Central memory CD8-positive, alpha-beta T cell (primary cell): ENCODE measurements around the gene SGK1.
"Not testable (repeated sequence)": the region's sequence is repeated elsewhere in the genome, so short reads cannot be mapped to it uniquely, and the experiment has no call there.

Experiments
- ATAC-seq: fragments of 150-1000 bp; cut with Tn5 transposase; replicated peaks from 2 replicates; pipeline ENCODE4 v1.10.0; 2022; ENCODE audit warnings: mild to moderate bottlenecking, moderate FRiP score, moderate number of reproducible peaks; ENCODE audit not compliant: poor library complexity, severe bottlenecking; ENCODE audit errors: extremely low read depth
- DNase-seq, 2 donors: peaks; one replicate each; pipeline ENCODE4 v3.0.0; 2021; ENCODE audit warnings: low spot score in 2 of 2
- H3K27ac Mint-ChIP-seq: one replicate; pipeline ENCODE4 v1.8.0; 2022; ENCODE audit warnings: low read depth, mild to moderate bottlenecking, moderate library complexity, mixed read lengths
- H3K27me3 Mint-ChIP-seq: one replicate; pipeline ENCODE4 v1.8.0; 2022; ENCODE audit warnings: mixed read lengths
- H3K36me3 Mint-ChIP-seq: one replicate; pipeline ENCODE4 v1.8.0; 2022; ENCODE audit warnings: mild to moderate bottlenecking, moderate library complexity, mixed read lengths; ENCODE audit not compliant: insufficient read depth
- H3K4me1 Mint-ChIP-seq: one replicate; pipeline ENCODE4 v1.8.0; 2022; ENCODE audit warnings: mixed read lengths
- H3K4me3 Mint-ChIP-seq: one replicate; pipeline ENCODE4 v1.8.0; 2022; ENCODE audit warnings: mild to moderate bottlenecking, moderate library complexity, mixed read lengths
- H3K9me3 Mint-ChIP-seq: one replicate; pipeline ENCODE4 v1.8.0; 2022; ENCODE audit warnings: mixed read lengths

SGK1 gene

GRCh38 chr6:134217105-134217797, 100.7 kb downstream of the SGK1 start:
- Mint-ChIP-seq H3K27ac (no peak overlapping the region), H3K4me1 (peaks cover 7% of the 10 kb centered on the region), H3K9me3 (peaks cover 7% of the 10 kb centered on the region), H3K36me3 (no peaks in the 10 kb centered on the region), H3K4me3 (no peak overlapping the region), H3K27me3 (no peaks in the 10 kb centered on the region)
- DNase-seq (no peak), ATAC-seq (no peak)

- Mint-ChIP-seq H3K9me3 (peaks cover 7% of the 10 kb centered on the region), H3K4me3 (no peak overlapping the region), H3K27ac (peak overlapping the region; percentile 4), H3K4me1 (peaks cover 7% of the 10 kb centered on the region), H3K27me3 (no peaks in the 10 kb centered on the region), H3K36me3 (no peaks in the 10 kb centered on the region)
- ATAC-seq (no peak), DNase-seq (no peak)
Observed at GRCh38 chr6:134216301-134217010, 101.5 kb downstream of the SGK1 start.

- H3K4me1 Mint-ChIP-seq, H3K27ac Mint-ChIP-seq, H3K4me3 Mint-ChIP-seq: not testable (repeated sequence)
Observed at GRCh38 chr6:134213410-134213809, 104.5 kb downstream of the SGK1 start.

GRCh38 chr6:134211297-134211696, 106.6 kb downstream of the SGK1 start:
- ATAC-seq (no peak), DNase-seq (no peak)
- Mint-ChIP-seq H3K9me3 (peaks cover under 1% of the 10 kb centered on the region), H3K27ac (no peak overlapping the region), H3K4me3 (no peak overlapping the region), H3K27me3 (no peaks in the 10 kb centered on the region), H3K36me3 (no peaks in the 10 kb centered on the region), H3K4me1 (peaks cover under 1% of the 10 kb centered on the region)

More at GRCh38 chr6:134213410-134213809, 104.5 kb downstream of the SGK1 start:
- not testable (repeated sequence) for H3K27me3 Mint-ChIP-seq, H3K9me3 Mint-ChIP-seq, DNase-seq, H3K36me3 Mint-ChIP-seq, ATAC-seq

GRCh38 chr6:134207421-134207820, 110.5 kb downstream of the SGK1 start:
- H3K4me3 Mint-ChIP-seq = no peak overlapping the region
- no peak overlapping the region for H3K27ac Mint-ChIP-seq
- H3K36me3 Mint-ChIP-seq = no peaks in the 10 kb centered on the region
- no peaks in the 10 kb centered on the region for H3K27me3 Mint-ChIP-seq
- H3K9me3 Mint-ChIP-seq = no peaks in the 10 kb centered on the region
- H3K4me1 Mint-ChIP-seq = no peaks in the 10 kb centered on the region
- DNase-seq (no peak), ATAC-seq (no peak)

- ATAC-seq = no peak
- H3K36me3 Mint-ChIP-seq = no peaks in the 10 kb centered on the region
Observed at GRCh38 chr6:134205366-134205765, 112.5 kb downstream of the SGK1 start.

GRCh38 chr6:134204759-134205158, 113.2 kb downstream of the SGK1 start:
- not testable (repeated sequence) for H3K4me1 Mint-ChIP-seq, H3K9me3 Mint-ChIP-seq, H3K27me3 Mint-ChIP-seq, H3K27ac Mint-ChIP-seq, DNase-seq, H3K4me3 Mint-ChIP-seq, H3K36me3 Mint-ChIP-seq, ATAC-seq

More at GRCh38 chr6:134205366-134205765, 112.5 kb downstream of the SGK1 start:
- Mint-ChIP-seq H3K27me3 (no peaks in the 10 kb centered on the region), H3K4me1 (no peaks in the 10 kb centered on the region), H3K9me3 (no peaks in the 10 kb centered on the region), H3K4me3 (no peak overlapping the region), H3K27ac (no peak overlapping the region)
- DNase-seq = no peak

- no peak overlapping the region for H3K27ac Mint-ChIP-seq
- no peak for ATAC-seq
- H3K9me3 Mint-ChIP-seq = no peaks in the 10 kb centered on the region
- no peaks in the 10 kb centered on the region for H3K27me3 Mint-ChIP-seq
- DNase-seq = no peak
- H3K4me3 Mint-ChIP-seq = no peak overlapping the region
- no peaks in the 10 kb centered on the region for H3K4me1 Mint-ChIP-seq
- no peaks in the 10 kb centered on the region for H3K36me3 Mint-ChIP-seq
Observed at GRCh38 chr6:134204031-134204430, 113.9 kb downstream of the SGK1 start.

- H3K27ac Mint-ChIP-seq = no peak overlapping the region
Observed at GRCh38 chr6:134201716-134202115, 116.2 kb downstream of the SGK1 start.

GRCh38 chr6:134199848-134200606, 117.9 kb downstream of the SGK1 start:
- H3K9me3 Mint-ChIP-seq = no peaks in the 10 kb centered on the region

More at GRCh38 chr6:134201716-134202115, 116.2 kb downstream of the SGK1 start:
- Mint-ChIP-seq H3K27me3 (no peaks in the 10 kb centered on the region), H3K9me3 (no peaks in the 10 kb centered on the region), H3K36me3 (no peaks in the 10 kb centered on the region), H3K4me1 (no peaks in the 10 kb centered on the region), H3K4me3 (no peak overlapping the region)
- ATAC-seq (no peak), DNase-seq (no peak)

GRCh38 chr6:134198093-134198492, 119.8 kb downstream of the SGK1 start:
- DNase-seq = no peak
- no peaks in the 10 kb centered on the region for H3K9me3 Mint-ChIP-seq
- no peaks in the 10 kb centered on the region for H3K36me3 Mint-ChIP-seq
- no peak for ATAC-seq
- no peaks in the 10 kb centered on the region for H3K4me1 Mint-ChIP-seq
- no peak overlapping the region for H3K27ac Mint-ChIP-seq
- no peaks in the 10 kb centered on the region for H3K27me3 Mint-ChIP-seq
- H3K4me3 Mint-ChIP-seq = no peak overlapping the region

More at GRCh38 chr6:134199848-134200606, 117.9 kb downstream of the SGK1 start:
- Mint-ChIP-seq H3K4me3 (no peak overlapping the region), H3K36me3 (no peaks in the 10 kb centered on the region), H3K27ac (no peak overlapping the region), H3K4me1 (no peaks in the 10 kb centered on the region), H3K27me3 (no peaks in the 10 kb centered on the region)
- DNase-seq (no peak), ATAC-seq (no peak)

- H3K4me3 Mint-ChIP-seq, ATAC-seq, H3K36me3 Mint-ChIP-seq, H3K9me3 Mint-ChIP-seq, H3K4me1 Mint-ChIP-seq, DNase-seq, H3K27ac Mint-ChIP-seq, H3K27me3 Mint-ChIP-seq: not testable (repeated sequence)
Observed at GRCh38 chr6:134197685-134198084, 120.2 kb downstream of the SGK1 start.
